ENCODE results near the gene MRGPRE.

Gene MRGPRE

DNA sequence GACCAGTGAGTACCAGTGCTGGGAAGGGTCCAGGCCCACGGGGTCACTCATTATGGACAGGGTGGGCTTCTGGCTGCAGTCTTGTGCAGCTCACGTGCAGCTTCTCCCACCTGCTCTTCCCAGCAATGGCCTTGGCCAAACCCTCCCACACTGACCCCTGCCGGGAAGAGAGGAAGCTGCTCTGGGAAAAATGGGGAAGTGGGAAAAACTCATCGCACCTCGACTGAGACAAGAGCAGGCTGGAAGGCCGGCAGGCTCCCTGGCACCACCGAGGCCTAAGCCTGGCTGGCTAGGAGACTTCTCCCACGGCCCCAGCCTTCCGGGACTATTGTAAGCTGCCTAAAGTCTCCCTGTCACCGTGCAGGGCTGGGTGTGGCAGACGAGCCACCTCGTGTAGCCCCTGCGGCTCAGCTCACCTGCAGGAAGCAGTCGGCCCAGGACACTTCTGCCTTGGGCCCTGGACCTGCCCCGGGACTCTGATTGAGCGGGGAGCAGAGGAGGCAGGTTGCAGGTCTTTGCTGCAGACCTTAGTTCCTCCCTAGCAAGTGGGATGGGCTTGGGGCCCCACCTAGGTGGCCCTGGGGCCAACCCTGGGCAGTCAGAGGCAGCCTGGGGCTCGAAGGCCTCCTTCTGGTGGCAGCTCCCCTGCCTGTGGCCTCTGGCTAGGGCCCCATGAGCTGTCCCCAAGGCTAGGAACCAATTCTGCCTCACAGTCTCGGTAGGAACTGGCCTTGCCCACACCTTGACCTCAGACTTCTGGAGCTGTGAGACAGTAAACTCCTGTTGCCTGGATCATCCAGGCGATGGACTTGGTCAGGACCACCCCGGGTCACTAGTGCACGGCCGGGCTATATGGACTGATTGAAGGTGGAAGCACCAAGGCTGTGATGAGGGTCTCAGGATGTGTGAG is 36.7 kb downstream of the MRGPRE start:
- no peak overlapping the region for H3K4me3 ChIP-seq (replicated peaks; ENCODE audit: low read depth, low read length)
- TF ChIP-seq, protein P1, sequence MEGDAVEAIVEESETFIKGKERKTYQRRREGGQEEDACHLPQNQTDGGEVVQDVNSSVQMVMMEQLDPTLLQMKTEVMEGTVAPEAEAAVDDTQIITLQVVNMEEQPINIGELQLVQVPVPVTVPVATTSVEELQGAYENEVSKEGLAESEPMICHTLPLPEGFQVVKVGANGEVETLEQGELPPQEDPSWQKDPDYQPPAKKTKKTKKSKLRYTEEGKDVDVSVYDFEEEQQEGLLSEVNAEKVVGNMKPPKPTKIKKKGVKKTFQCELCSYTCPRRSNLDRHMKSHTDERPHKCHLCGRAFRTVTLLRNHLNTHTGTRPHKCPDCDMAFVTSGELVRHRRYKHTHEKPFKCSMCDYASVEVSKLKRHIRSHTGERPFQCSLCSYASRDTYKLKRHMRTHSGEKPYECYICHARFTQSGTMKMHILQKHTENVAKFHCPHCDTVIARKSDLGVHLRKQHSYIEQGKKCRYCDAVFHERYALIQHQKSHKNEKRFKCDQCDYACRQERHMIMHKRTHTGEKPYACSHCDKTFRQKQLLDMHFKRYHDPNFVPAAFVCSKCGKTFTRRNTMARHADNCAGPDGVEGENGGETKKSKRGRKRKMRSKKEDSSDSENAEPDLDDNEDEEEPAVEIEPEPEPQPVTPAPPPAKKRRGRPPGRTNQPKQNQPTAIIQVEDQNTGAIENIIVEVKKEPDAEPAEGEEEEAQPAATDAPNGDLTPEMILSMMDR (IDR thresholded peaks at IDR 0.05; ENCODE audit: low read length, missing control alignments) = peak; percentile 62
- peak; percentile 31 for DNase-seq (ENCODE audit: low read depth)

DNA sequence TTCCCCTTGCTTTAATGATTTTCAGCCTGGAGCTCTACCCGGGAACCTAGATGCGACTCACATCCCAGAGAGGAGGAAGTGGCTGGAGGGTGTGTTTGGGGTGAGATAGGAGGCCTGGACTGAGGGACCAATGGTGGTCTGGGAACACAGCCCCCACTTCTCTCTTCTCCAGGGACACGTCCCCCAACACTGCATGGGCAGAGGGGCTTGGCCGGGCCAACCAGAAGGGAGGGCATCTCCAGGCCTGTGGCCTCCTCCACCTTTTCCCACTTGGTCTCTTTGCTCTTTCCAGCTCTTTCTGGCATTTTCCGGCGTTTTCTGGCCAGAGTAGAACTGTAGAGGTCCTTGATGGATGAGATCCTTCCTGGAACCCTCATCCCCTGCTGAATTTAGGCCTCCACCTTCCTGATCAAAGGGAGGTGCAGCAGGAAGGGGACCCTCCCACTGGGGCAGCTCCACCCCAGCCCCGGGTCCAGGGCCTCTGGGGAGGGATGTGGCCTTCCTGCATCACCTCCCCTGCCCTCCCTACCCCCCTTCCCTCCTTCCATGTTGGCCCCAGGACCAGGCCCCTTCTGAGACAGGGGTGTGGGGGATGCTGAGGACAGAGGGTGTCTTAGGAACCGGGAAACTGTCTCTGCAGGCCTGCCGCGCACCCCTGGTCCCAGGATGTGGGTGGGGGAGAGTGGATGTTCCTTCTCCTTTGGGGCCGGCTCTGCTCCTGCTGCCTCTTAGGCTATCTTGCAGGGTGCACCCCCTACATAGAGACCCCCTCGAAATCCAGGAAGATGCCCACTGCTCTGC is 38.0 kb downstream of the MRGPRE start:
- TF ChIP-seq, protein P1 (IDR thresholded peaks at IDR 0.05; ENCODE audit: low read length, missing control alignments) = no peak
- DNase-seq (ENCODE audit: low read depth) = no peak
- H3K4me3 ChIP-seq (replicated peaks; ENCODE audit: low read depth, low read length) = no peak overlapping the region

DNA sequence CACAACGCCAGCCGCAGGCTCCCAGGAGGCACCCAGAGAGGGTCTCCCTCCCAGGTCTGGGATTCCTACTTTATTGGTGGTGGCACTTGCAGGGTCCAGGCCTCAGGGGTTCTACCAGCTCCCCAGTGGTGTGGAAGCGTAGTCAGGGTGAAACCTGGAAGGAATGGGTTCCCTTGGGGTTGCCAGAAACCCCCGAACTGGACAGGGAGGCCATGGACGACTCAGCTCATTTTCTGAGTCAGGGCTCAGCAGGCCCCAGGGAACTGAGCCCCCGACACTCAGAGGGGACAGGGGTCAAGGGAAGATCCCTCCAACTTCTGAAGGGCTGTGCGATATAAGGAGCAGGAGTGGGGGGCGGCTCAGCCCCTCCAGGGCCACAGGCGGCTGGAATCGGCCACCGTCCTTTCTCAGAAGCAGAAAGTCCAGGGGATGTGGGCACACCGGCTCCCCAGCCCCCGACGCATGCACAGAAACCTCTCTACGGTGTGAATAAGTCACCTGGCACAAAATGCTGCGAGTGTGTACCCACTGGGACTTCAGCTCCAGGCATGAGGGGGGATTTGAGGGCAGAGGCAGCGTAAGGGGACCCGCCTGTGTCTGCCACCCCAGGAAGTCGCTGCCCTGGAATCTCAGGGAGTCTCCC is 38.7 kb downstream of the MRGPRE start:
- TF ChIP-seq, protein P1 (IDR thresholded peaks at IDR 0.05; ENCODE audit: low read length, missing control alignments) = no peak
- no peak for DNase-seq (ENCODE audit: low read depth)
- no peak overlapping the region for H3K4me3 ChIP-seq (replicated peaks; ENCODE audit: low read depth, low read length)

DNA sequence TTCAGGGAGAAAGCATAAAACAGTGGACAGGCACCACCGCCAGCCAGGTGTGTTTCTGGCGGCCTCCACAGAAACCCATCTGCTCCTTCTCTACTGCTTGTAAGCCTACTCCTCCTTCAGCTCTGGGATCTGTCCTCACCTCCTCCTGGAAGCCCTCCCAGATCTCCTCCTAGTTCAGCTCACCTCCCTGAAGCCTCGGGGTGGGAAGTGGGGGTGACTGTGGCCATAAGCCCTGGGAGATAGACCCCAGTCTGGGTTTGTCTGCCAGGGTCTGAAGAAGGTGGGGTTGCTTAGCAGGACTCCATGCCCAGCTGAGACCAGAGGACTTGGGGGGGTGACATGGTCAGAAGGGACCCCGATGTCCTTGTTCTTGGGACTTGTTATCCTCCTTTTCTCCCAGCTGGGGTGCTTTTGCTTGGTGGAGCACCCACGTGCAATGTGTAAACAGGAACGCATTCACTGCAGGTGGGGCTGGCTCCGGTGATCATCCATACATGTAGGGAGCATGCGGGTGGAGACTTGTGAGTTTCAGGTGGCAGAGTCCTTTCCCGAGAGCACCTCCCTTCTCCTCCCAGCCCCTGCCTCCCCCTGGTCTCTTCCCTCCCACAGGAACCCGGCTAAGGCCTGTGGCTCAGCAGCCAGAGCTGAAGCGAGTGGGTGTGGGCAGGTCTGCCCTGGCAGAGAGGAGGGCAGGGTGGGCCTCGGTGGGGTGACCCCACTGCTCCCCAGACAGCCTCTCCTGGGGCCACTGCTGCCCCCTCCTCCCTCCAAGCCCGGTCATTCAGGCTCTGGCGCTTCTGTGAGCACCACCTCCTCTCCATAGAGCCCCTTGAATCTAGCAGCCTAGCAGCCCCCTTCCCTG is 39.5 kb downstream of the MRGPRE start:
- TF ChIP-seq, protein P1 (IDR thresholded peaks at IDR 0.05; ENCODE audit: low read length, missing control alignments) = no peak
- no peak for DNase-seq (ENCODE audit: low read depth)
- H3K4me3 ChIP-seq (replicated peaks; ENCODE audit: low read depth, low read length) = no peak overlapping the region

DNA sequence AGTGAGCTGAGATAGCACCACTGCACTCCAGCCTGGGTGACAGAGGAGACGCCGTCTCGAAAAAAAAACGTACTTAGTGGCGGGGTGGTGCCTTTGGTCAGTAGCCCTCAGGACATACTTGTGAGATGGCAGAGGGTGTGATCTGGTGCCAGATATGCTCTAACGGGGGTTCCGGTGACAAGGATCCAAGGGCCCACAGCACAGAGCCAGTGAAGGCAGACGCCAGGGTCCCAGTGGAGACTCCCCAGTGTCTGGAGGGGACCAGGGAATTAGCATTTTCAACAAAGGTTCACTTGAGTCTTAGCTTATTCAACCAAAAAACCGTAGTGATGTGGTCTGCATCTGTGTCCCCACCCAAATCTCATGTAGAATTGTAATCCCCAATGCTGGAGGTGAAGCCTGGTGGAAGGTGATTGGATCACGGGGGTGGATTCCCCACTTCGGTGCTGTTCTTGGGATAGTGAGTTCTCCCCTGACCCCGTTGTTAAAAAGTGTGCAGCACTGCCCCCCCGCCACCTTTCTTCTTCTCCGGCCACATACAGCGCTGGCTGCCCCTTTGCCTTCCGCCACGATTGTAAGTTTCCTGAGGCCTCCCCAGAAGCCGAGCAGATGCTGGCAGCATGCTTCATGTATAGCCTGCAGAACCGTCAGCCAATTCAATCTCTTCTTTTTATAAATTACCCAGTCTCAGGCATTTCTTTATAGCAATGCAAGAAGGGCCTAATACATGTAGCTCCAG is 40.5 kb downstream of the MRGPRE start:
- H3K4me3 ChIP-seq (replicated peaks; ENCODE audit: low read depth, low read length) = no peak overlapping the region
- TF ChIP-seq, protein P1 (IDR thresholded peaks at IDR 0.05; ENCODE audit: low read length, missing control alignments) = no peak
- DNase-seq (ENCODE audit: low read depth) = no peak
